HUES48 (cell line): ENCODE data around the gene VSIG10L.
A peak's percentile ranks its signal among the peaks of the same experiment; 100 is the strongest.

Source experiments
- H3K27ac ChIP-seq: one replicate; pipeline ENCODE4 v1.7.0; 2013; ENCODE audit warnings: low read depth, low read length, inconsistent platforms
- H3K27me3 ChIP-seq: 2 replicates; pipeline ENCODE4 v1.6.1; 2013; ENCODE audit warnings: mild to moderate bottlenecking, low read length; ENCODE audit not compliant: control insufficient read depth, insufficient read depth
- H3K36me3 ChIP-seq: 2 replicates; pipeline ENCODE4 v1.6.1; 2013; ENCODE audit warnings: low read length; ENCODE audit not compliant: control insufficient read depth, insufficient read depth
- H3K4me1 ChIP-seq: 2 replicates; pipeline ENCODE4 v1.6.1; 2013; ENCODE audit warnings: mild to moderate bottlenecking, low read length; ENCODE audit not compliant: control insufficient read depth, insufficient read depth
- H3K4me3 ChIP-seq: 2 replicates; pipeline ENCODE4 v1.5.1; 2013; ENCODE audit warnings: mild to moderate bottlenecking, low read depth, low read length
- H3K9ac ChIP-seq: 2 replicates; pipeline ENCODE4 v1.6.1; 2013; ENCODE audit warnings: mild to moderate bottlenecking, low read depth, low read length, moderate library complexity
- H3K9me3 ChIP-seq: 2 replicates; pipeline ENCODE4 v1.6.1; 2013; ENCODE audit warnings: low read length; ENCODE audit not compliant: control insufficient read depth, insufficient read depth

VSIG10L gene

DNA sequence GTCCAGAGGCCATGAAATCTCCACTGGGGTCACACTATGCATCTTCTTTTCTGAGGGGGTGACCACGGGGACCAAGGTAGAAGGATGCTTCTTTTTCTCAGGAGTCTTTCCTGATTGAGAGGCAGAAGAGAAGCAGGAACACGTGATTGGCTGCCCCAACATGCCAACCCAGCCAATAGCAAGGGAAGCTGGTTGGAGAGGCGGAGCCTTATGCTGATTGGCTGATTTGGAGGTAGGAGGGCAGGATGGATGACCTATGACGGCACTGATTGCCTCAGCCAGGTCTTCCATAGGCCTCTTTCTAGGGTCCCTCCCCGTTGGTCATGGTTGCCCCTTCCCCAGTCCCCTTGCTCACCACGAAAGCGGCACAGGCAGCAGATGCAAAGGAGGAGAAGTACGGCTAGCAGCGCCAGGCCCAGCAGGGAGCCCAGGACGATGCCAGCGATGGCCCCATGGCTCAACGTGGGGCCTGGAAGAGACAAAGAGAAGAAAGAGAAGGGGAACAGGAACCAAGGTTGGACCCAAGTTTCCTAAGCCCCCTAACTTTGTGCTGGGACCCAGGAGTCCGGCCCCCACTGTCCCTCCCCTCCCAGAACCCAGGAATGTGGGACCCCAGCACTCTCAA, 8.0 kb downstream of the VSIG10L start:
- Histone ChIP-seq H3K4me3 (no peak overlapping the region), H3K27ac (no peak overlapping the region), H3K9me3 (no peaks in the 10 kb centered on the region), H3K36me3 (peaks cover 30% of the 10 kb centered on the region; the same call in 1 of the 2 replicates), H3K4me1 (peaks cover 3% of the 10 kb centered on the region; the same call in 1 of the 2 replicates), H3K9ac (no peak overlapping the region), H3K27me3 (no peaks in the 10 kb centered on the region)

DNA sequence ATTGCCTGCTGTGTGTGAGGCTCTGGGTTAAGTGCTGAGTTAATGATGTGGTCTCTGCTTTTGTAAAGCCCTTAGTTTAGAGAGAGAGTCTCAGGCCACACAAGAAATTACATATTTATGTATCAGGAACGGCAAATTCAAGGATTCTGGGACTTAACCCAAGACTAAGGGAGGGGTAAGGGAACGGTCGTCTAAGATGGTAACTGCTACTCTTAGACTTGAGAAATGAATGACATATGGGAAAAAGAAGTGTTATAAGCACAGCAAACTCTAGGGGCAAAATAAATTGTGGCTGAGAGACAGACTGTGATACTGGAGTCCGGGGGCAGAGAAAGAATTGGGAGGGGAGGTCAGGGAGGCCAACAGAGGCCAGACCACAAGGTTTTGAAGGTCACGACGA, 10.2 kb downstream of the VSIG10L start:
- Histone ChIP-seq H3K4me1 (peaks cover 4% of the 10 kb centered on the region; the same call in 1 of the 2 replicates), H3K9me3 (no peaks in the 10 kb centered on the region), H3K4me3 (no peak overlapping the region), H3K27ac (no peak overlapping the region), H3K9ac (no peak overlapping the region), H3K36me3 (peaks cover 30% of the 10 kb centered on the region; the same call in 1 of the 2 replicates), H3K27me3 (peaks cover 7% of the 10 kb centered on the region)

DNA sequence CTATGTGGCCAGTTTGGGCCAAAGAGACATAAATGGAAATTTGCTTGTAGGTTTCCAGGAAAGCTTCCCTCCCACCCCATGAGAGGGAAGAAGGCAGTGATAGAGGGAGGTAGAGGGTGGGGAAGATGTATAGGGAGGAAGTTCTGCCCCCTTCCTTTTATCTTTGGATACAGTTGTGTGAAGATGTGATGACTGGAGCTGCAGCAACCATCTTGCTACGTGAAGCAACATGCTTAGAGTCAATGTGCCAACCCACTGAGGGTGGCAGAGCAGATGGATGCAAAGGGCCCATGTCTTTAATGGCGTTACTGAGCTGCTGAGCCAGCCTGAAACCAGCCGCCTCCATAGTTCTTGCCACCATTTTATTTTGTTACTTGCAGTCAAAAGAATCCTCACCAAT, 10.7 kb downstream of the VSIG10L start:
- Histone ChIP-seq H3K36me3 (peaks cover 30% of the 10 kb centered on the region; the same call in 1 of the 2 replicates), H3K27ac (no peak overlapping the region), H3K27me3 (peaks cover 7% of the 10 kb centered on the region), H3K9ac (no peak overlapping the region), H3K4me1 (peaks cover 4% of the 10 kb centered on the region; the same call in 1 of the 2 replicates), H3K4me3 (no peak overlapping the region), H3K9me3 (no peaks in the 10 kb centered on the region)

DNA sequence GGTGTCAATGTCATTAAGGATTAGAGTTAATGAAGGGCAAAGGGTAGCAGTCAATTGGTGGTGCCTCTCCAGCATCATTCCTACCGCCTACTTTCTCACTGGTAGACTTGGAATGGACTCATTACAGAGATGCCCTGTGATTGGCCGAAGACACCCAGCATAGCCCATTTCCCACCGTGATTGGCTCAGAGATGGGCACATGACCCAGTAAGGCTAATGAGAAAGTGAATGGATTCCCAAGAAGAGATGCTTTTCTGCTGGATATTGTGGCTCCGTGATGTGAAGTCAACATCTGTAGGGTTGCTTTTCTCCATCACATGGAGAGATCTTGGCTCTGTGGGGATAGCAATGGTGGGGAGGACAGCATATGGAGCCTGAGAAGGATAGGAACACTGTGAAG, 11.6 kb downstream of the VSIG10L start:
- no peak overlapping the region for H3K9ac ChIP-seq
- peaks cover 26% of the 10 kb centered on the region; the same call in 1 of the 2 replicates for H3K36me3 ChIP-seq
- peaks cover 4% of the 10 kb centered on the region; the same call in 1 of the 2 replicates for H3K4me1 ChIP-seq
- no peak overlapping the region for H3K4me3 ChIP-seq
- no peaks in the 10 kb centered on the region for H3K9me3 ChIP-seq
- H3K27me3 ChIP-seq, result peaks cover 7% of the 10 kb centered on the region
- no peak overlapping the region for H3K27ac ChIP-seq

DNA sequence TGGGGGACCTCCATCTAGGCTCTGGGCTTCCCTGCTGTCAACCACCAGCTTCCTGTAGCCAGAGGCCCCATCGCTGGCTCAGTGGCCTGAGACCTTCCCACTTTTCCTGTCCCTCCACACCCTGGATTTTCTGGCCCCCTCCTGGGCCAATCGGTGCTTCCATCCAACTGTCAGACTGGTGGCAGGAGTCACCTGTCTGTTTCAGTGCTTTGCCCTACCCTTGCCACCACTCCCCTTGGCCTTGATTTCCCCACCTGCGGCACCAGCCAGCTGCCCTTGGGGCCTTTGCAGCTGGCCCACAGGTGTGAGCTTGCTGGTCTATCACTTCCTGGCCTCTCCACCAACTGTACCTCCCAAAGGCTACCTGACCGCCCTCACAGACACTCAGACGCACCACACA, 12.5 kb downstream of the VSIG10L start:
- H3K36me3 ChIP-seq, result peaks cover 26% of the 10 kb centered on the region; the same call in 1 of the 2 replicates
- no peaks in the 10 kb centered on the region for H3K9me3 ChIP-seq
- H3K27ac ChIP-seq, result no peak overlapping the region
- H3K4me1 ChIP-seq, result peaks cover 4% of the 10 kb centered on the region; the same call in 1 of the 2 replicates
- no peak overlapping the region for H3K9ac ChIP-seq
- peaks cover 7% of the 10 kb centered on the region for H3K27me3 ChIP-seq
- H3K4me3 ChIP-seq, result no peak overlapping the region

DNA sequence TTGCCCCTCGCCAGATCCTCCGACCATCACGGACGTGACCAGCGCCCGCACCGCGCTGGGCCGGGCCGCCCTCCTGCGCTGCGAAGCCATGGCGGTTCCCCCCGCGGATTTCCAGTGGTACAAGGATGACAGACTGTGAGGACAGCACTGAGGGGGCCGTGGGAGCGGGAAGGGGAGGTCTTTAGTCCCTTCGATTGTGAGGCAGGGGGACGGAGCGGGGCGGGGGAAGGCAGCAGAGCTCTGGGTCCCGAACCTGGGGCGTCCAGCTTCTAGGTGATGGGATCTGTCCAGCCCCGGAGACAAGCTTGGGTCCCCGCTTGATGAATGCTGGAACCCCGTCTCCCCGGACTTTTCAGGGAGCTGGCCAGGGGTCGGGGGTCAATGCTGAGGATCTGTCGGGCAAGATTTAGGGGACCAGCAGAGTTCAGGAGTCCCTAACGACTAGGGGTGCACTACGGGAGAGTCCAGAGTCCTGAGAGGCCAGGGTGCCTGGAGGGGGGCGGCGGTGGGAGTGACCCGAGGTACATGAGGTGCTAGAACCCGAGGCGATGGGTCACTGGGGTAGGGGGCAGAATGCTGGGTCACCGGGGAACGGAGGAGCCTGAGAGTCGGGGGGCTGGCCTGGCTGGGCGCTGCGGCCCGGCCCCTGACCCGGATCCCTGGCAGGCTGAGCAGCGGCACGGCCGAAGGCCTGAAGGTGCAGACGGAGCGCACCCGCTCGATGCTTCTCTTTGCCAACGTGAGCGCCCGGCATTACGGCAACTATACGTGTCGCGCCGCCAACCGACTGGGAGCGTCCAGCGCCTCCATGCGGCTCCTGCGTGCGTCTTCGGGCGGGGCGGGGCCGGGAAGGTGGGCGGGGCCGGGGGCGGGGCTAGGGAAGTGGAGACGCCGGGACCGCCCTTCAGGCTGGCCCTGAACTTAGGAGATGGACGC, 14.6 kb downstream of the VSIG10L start:
- Histone ChIP-seq H3K36me3 (peaks cover 23% of the 10 kb centered on the region; the same call in 1 of the 2 replicates), H3K27ac (no peak overlapping the region), H3K4me1 (peaks cover 4% of the 10 kb centered on the region; the same call in 1 of the 2 replicates), H3K4me3 (peak overlapping the region; percentile 62), H3K9ac (peak overlapping the region; percentile 61), H3K27me3 (peaks cover 7% of the 10 kb centered on the region), H3K9me3 (no peaks in the 10 kb centered on the region)

DNA sequence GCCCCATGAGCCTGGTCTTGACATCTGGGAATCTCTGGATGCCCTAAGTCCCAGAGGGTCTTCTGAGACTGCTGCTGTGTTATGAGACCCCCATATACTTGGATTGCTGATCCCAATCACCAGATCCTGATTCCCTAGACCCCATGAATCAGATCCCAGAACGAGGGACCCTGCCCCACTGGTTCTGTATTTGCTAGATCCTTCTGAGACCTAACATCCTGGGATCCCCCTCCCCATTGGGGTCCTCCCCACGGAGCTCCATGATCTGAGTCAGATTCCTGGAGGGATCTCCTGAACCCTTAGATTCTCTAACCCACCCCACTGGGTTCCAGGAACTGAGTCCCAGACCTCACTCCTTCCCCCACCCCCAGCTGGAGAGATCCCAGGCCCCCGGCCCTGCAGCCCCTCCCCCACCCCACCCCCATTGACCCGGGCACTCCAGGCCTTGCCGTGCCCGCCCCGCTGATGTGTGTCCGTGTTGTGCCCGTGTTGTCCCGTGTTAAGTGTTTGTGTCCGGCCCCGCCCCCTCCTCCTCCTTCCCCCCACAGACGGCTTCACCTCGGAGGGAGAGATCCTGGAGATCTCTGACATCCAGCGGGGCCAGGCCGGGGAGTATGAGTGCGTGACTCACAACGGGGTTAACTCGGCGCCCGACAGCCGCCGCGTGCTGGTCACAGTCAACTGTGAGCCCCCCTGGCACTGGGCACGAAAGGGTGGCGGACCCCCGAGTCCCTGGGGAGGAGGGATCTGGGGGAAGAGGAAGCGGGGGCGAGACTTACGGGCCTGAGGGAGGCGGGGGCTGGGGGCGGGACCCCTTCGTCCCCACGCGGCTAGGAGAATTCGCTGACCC, 15.5 kb downstream of the VSIG10L start:
- Histone ChIP-seq H3K4me1 (peaks cover 4% of the 10 kb centered on the region; the same call in 1 of the 2 replicates), H3K4me3 (peak overlapping the region; percentile 62; the same call in 1 of the 2 replicates), H3K36me3 (peaks cover 14% of the 10 kb centered on the region; the same call in 1 of the 2 replicates), H3K27me3 (peaks cover 7% of the 10 kb centered on the region), H3K27ac (no peak overlapping the region), H3K9ac (no peak overlapping the region), H3K9me3 (no peaks in the 10 kb centered on the region)

DNA sequence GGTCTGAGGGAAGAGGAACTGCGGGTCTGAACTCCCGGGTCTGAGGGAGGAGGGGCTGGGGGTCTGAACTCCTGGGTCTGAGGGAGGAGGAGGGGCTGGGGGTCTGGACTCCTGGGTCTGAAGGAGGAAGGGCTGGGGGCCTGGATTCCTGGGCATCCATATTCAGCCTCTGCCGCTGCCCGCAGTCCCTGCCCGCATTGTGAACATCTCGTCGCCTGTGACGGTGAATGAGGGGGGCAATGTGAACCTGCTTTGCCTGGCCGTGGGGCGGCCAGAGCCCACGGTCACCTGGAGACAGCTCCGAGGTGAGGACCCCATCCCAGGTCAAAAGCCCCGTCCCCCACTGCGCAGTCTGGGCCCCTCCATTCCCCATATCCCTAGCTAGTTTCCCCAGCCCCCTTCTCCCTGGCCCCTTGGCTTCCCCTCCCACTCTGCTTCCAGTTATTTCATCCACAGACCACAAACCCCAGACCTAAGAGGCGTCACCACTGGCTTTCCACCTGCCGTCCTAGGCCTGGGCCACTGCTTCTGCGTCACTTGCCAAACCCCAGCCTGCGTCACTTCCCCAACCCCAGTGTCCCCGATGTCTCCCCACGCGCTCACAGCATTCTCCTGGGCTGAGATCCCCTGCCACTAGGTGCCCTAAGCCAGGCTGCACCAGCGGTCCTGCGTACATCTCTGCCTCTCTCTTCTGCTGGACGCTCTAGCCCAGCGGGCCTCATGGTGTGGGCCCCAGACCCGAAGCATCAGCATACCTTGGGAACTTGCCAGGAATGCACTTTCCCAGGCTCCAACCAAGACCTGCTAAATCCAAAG, 16.6 kb downstream of the VSIG10L start:
- Histone ChIP-seq H3K4me3 (no peak overlapping the region), H3K4me1 (peaks cover 4% of the 10 kb centered on the region; the same call in 1 of the 2 replicates), H3K27ac (no peak overlapping the region), H3K27me3 (peaks cover 7% of the 10 kb centered on the region), H3K36me3 (peaks cover 5% of the 10 kb centered on the region; the same call in 1 of the 2 replicates), H3K9me3 (no peaks in the 10 kb centered on the region), H3K9ac (no peak overlapping the region)

DNA sequence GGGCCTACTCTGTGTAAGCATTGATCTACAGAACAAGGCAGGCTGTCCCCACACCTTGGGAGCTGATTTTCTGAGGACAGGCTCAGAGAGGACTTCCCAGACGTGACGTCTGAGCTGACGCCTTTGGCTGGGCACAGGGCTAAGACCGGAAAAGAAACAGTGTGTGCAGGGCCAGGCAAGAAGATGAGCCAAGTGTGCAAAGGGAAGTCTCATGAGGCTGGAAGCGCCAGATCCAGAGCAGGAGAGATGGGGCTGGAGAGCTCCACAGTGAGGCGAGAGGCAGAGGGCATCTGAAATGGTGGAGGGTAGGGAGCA, 17.8 kb downstream of the VSIG10L start:
- H3K36me3 ChIP-seq, result 0 out of 2 replicates have a peak, but pooled peaks cover 4% of the 10 kb centered on the region
- H3K4me1 ChIP-seq, result peaks cover 4% of the 10 kb centered on the region; the same call in 1 of the 2 replicates
- H3K9me3 ChIP-seq, result no peaks in the 10 kb centered on the region
- no peak overlapping the region for H3K9ac ChIP-seq
- H3K27ac ChIP-seq, result no peak overlapping the region
- no peak overlapping the region for H3K4me3 ChIP-seq
- H3K27me3 ChIP-seq, result peaks cover 7% of the 10 kb centered on the region
